ENCODE data around the gene RAD23A. TPM values are rescaled to one million over a fixed set of nuclear protein-coding genes. Genes with fewer than 3 reads are reported as not detected.

RAD23A gene
- total and polyA plus RNA-seq, 9 of the 15 experiments (the other 6 are each of a cell fraction or from before 2014, with no cell fraction given) = 9.5 to 181 (median 101) TPM

DNA sequence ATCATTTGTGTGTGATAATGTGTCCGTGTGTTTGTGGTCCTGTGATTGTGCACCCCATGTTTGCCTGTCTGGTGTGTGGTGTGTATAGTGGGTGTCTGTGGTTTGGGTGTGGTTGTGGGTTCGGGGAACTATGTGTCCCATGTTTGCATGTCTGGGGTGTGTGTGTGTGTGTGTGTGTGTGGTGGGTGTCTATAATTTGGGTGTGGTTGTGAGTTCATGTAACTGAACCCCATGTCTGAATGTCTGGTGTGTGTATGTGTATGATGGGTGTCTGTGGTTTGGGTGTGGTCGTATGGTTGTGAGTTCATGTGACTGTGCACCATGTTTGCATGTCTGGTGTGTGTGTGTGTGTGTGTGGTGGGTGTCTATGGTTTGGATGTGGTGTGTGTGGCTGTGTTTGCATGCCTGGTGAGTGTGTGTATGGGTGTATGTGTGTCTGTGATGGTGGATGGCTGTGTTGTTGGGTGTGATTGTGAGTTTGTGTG lies 38.5 kb downstream of the RAD23A start (continued):
- TF ChIP-seq, protein P1, sequence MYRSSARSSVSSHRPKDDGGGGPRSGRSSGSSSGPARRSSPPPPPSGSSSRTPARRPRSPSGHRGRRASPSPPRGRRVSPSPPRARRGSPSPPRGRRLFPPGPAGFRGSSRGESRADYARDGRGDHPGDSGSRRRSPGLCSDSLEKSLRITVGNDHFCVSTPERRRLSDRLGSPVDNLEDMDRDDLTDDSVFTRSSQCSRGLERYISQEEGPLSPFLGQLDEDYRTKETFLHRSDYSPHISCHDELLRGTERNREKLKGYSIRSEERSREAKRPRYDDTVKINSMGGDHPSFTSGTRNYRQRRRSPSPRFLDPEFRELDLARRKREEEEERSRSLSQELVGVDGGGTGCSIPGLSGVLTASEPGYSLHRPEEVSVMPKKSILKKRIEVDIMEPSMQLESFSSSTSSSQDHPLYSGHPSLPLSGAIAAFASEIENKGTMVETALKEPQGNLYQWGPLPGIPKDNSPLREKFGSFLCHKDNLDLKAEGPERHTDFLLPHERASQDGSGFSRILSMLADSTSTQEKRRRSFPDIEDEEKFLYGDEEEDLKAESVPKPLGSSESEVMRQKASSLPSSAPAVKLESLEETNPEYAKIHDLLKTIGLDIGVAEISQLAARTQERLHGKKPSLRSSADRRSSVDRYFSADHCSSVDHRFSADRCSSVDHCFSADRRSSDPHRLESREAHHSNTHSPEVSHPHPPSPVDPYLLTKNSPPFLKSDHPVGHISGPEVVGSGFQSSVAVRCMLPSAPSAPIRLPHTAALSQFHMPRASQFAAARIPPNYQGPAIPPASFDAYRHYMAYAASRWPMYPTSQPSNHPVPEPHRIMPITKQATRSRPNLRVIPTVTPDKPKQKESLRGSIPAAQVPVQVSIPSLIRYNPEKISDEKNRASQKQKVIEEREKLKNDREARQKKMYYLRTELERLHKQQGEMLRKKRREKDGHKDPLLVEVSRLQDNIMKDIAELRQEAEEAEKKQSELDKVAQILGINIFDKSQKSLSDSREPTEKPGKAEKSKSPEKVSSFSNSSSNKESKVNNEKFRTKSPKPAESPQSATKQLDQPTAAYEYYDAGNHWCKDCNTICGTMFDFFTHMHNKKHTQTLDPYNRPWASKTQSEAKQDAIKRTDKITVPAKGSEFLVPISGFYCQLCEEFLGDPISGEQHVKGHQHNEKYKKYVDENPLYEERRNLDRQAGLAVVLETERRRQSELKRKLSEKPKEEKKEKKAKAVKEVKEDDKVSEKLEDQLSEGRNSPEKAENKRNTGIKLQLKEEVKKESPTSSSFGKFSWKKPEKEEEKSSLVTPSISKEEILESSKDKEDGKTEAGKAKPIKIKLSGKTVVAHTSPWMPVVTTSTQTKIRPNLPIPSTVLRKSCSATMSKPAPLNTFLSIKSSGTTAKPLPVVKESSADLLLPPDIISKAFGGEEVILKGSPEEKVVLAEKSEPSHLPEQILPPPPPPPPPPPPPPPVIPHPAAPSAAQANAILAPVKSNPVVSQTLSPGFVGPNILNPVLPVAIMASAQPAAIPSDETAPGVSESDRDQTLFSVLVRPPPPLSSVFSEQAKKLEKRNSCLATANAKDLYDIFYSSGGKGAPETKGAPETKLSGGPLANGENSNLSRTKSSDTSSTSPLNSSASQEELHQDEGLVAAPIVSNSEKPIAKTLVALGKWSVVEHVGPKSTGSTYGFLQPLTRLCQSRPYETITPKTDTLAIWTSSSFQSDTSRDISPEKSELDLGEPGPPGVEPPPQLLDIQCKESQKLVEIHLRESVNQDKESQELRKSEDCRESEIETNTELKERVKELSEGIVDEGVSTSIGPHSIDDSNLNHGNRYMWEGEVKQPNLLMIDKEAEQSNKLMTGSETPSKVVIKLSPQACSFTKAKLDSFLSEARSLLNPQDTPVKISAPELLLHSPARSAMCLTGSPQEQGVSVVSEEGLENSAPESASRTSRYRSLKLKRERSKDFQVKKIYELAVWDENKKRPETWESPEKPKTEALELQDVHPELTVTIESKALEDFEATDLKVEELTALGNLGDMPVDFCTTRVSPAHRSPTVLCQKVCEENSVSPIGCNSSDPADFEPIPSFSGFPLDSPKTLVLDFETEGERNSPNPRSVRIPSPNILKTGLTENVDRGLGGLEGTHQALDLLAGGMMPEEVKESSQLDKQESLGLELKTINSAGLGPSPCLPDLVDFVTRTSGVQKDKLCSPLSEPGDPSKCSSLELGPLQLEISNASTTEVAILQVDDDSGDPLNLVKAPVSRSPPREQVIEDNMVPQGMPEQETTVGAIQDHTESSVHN (IDR thresholded peaks at IDR 0.05; ENCODE audit: borderline replicate concordance in 1 of 2, low read depth in 1 of 2) = peak in 1 of 2 experiments; percentile 6; a peak in 1 of 4 replicates
- TF ChIP-seq EHMT2 (IDR thresholded peaks at IDR 0.05) (peak; percentile 57), ZNF780A (CRISPR knock-in tag; IDR thresholded peaks at IDR 0.05) (no peak), ZBTB5 (IDR thresholded peaks at IDR 0.05) (0 out of 2 replicates have a peak, but pooled peaks have one; percentile 61), KLF10 (CRISPR knock-in tag; IDR thresholded peaks at IDR 0.05) (no peak), SMARCC2 (IDR thresholded peaks at IDR 0.05; ENCODE audit: low read depth) (no peak), ZNF124 (CRISPR knock-in tag; IDR thresholded peaks at IDR 0.05) (no peak), ZNF175 (CRISPR knock-in tag; IDR thresholded peaks at IDR 0.05; ENCODE audit: low read depth) (no peak)

Measured in K562 (cell line).